ENCODE results near the gene ENG. TPM values are rescaled to one million over a fixed set of nuclear protein-coding genes. Genes with fewer than 3 reads are reported as not detected.

Gene ENG
- polyA plus RNA-seq, 1 experiment = 17.2 TPM

GRCh38 chr9:127788337-127789011 lies 66.0 kb downstream of the ENG start:
- no peak for DNase-seq (ENCODE audit: low read depth, low spot score)
- no peak overlapping the region for H3K27ac ChIP-seq (ENCODE audit: low read depth, low read length)
- CTCF ChIA-PET = interaction anchor here (1.7 to 2.0 kb wide), 2 partner anchors 54 to 81 kb away, joined by 5 to 11 read pairs; partner anchors contain the start of gene TOR2A
- POLR2A ChIA-PET = interaction anchor here (0.6 kb wide), 1 partner anchor 81 kb away, joined by 7 read pairs; no protein-coding TSS in a partner anchor
- H3K9me3 ChIP-seq (ENCODE audit: control insufficient read depth, insufficient read depth, low read length) = no peaks in the 10 kb centered on the region; the same call in 1 of the 2 replicates
- no peak overlapping the region for H3K4me3 ChIP-seq (ENCODE audit: low read depth, low read length)
- no peak for TF ChIP-seq CTCF (IDR thresholded peaks at IDR 0.05; ENCODE audit: low read depth, low read length)
- H3K27me3 ChIP-seq (ENCODE audit: control insufficient read depth, insufficient read depth, low read length) = no peaks in the 10 kb centered on the region

GRCh38 chr9:127786773-127787104 lies 67.7 kb downstream of the ENG start:
- no peaks in the 10 kb centered on the region for H3K27me3 ChIP-seq (ENCODE audit: control insufficient read depth, insufficient read depth, low read length)
- H3K27ac ChIP-seq (ENCODE audit: low read depth, low read length) = peak overlapping the region; percentile 31
- no peak for DNase-seq (ENCODE audit: low read depth, low spot score)
- CTCF ChIA-PET = interaction anchor here (1.7 to 2.0 kb wide), 2 partner anchors 52 to 83 kb away, joined by 5 to 11 read pairs; partner anchors contain the start of gene TOR2A
- peak; percentile 63 for TF ChIP-seq CTCF (IDR thresholded peaks at IDR 0.05; ENCODE audit: low read depth, low read length)
- peak overlapping the region; percentile 89 for H3K4me3 ChIP-seq (ENCODE audit: low read depth, low read length)
- no peaks in the 10 kb centered on the region; the same call in 1 of the 2 replicates for H3K9me3 ChIP-seq (ENCODE audit: control insufficient read depth, insufficient read depth, low read length)
- POLR2A ChIA-PET = interaction anchor here (1.2 to 1.5 kb wide), 2 partner anchors 12 to 52 kb away, joined by 3 to 4 read pairs; partner anchors contain the start of gene TOR2A

GRCh38 chr9:127785933-127786772 lies 68.3 kb downstream of the ENG start, which contains the start of gene CDK9:
Gene CDK9 (plus strand): TSS chr9:127786034. CDS start chr9:127786149, 115 bp downstream.
- no peaks in the 10 kb centered on the region for H3K27me3 ChIP-seq (ENCODE audit: control insufficient read depth, insufficient read depth, low read length)
- DNase-seq (ENCODE audit: low read depth, low spot score) = no peak
- ChIA-PET CTCF (interaction anchor here (0.6 to 2.5 kb wide), 12 partner anchors 14 to 373 kb away, joined by 3 to 11 read pairs (median 4); partner anchors contain the start of gene TOR2A), POLR2A (interaction anchor here (0.6 to 1.9 kb wide), 6 partner anchors 12 to 112 kb away, joined by 3 to 5 read pairs (median 4); partner anchors contain the start of gene TOR2A)
- H3K27ac ChIP-seq (ENCODE audit: low read depth, low read length) = peak within 1 kb of the TSS; percentile 75
- no peak for TF ChIP-seq CTCF (IDR thresholded peaks at IDR 0.05; ENCODE audit: low read depth, low read length)
- peak within 1 kb of the TSS; percentile 89 for H3K4me3 ChIP-seq (ENCODE audit: low read depth, low read length)
- no peaks in the 10 kb centered on the region; the same call in 1 of the 2 replicates for H3K9me3 ChIP-seq (ENCODE audit: control insufficient read depth, insufficient read depth, low read length)

- TF ChIP-seq CTCF (IDR thresholded peaks at IDR 0.05; ENCODE audit: low read depth, low read length) = peak; percentile 72
- ChIA-PET POLR2A (interaction anchor here (0.6 to 1.9 kb wide), 5 partner anchors 14 to 113 kb away, joined by 3 to 5 read pairs (median 4); partner anchors contain the start of gene TOR2A), CTCF (interaction anchor here (0.6 to 2.5 kb wide), 21 partner anchors 8 to 372 kb away, joined by 3 to 13 read pairs (median 4); partner anchors contain the start of genes ST6GALNAC4 and TOR2A)
- Histone ChIP-seq H3K27ac (ENCODE audit: low read depth, low read length) (no peak overlapping the region), H3K4me3 (ENCODE audit: low read depth, low read length) (peak overlapping the region; percentile 68), H3K9me3 (ENCODE audit: control insufficient read depth, insufficient read depth, low read length) (no peaks in the 10 kb centered on the region; the same call in 1 of the 2 replicates), H3K27me3 (ENCODE audit: control insufficient read depth, insufficient read depth, low read length) (peaks cover 3% of the 10 kb centered on the region)
- DNase-seq (ENCODE audit: low read depth, low spot score) = no peak
Measured at GRCh38 chr9:127785023-127785932, 69.2 kb downstream of the ENG start.
